B cell (primary cell): Measurements from ENCODE around the gene SHC4.

ENCODE experiments used
- CTCF ChIP-seq: fragments of 200-600 bp; IDR thresholded peaks from one replicate; pipeline ENCODE4 v1.8.0; 2022; ENCODE audit warnings: antibody characterized with exemption, mild to moderate bottlenecking
- EZH2 ChIP-seq: IDR thresholded peaks from 2 replicates; pipeline ENCODE4 v1.6.1; 2012; ENCODE audit warnings: borderline replicate concordance, low read depth, mild to moderate bottlenecking, moderate library complexity, low read length; ENCODE audit not compliant: insufficient read depth, poor library complexity, severe bottlenecking

- no peak for TF ChIP-seq CTCF
- TF ChIP-seq EZH2: no peak
These were observed 121.2 kb downstream of the SHC4 start for GRCh38 chr15:48842501-48842900.
